Measurements from ENCODE around the gene PDE1A.

DNA sequence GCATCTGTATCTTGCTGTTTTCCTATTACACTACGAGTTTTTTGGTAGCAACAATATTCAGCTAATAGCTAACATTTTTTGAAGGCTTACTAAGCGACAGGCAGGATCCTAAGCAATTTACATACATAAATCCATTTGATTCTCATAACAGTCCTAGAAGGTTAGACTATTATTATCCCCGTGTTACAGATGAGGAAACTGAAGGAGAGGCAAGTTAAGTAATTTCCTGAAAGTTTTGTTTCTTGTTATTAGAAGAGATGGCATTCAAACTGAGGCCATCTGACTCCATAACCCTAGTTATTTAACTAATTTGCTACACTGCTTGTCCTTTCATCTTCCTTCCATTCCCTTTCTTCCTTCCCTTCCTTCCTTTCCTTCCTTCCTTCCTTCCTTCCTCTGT is 68.2 kb downstream of the PDE1A start:
- no peak for TF ChIP-seq POLR2AphosphoS5 (IDR thresholded peaks at IDR 0.05)
- TF ChIP-seq, protein P1, sequence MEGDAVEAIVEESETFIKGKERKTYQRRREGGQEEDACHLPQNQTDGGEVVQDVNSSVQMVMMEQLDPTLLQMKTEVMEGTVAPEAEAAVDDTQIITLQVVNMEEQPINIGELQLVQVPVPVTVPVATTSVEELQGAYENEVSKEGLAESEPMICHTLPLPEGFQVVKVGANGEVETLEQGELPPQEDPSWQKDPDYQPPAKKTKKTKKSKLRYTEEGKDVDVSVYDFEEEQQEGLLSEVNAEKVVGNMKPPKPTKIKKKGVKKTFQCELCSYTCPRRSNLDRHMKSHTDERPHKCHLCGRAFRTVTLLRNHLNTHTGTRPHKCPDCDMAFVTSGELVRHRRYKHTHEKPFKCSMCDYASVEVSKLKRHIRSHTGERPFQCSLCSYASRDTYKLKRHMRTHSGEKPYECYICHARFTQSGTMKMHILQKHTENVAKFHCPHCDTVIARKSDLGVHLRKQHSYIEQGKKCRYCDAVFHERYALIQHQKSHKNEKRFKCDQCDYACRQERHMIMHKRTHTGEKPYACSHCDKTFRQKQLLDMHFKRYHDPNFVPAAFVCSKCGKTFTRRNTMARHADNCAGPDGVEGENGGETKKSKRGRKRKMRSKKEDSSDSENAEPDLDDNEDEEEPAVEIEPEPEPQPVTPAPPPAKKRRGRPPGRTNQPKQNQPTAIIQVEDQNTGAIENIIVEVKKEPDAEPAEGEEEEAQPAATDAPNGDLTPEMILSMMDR (IDR thresholded peaks at IDR 0.05), result no peak
